ENCODE results near the gene SPRR2F.

SPRR2F gene

GRCh38 chr1:153072806-153073726, 40.2 kb downstream of the SPRR2F start:
- no peak for DNase-seq (ENCODE audit: low read depth)

- no peak for DNase-seq (ENCODE audit: low read depth)
Observed at GRCh38 chr1:153071511-153071910, 41.8 kb downstream of the SPRR2F start, which contains the start of gene SPRR2B. Gene SPRR2B (minus strand): TSS chr1:153071611. CDS start chr1:153070839, 772 bp downstream.

- DNase-seq (ENCODE audit: low read depth): no peak
Observed at GRCh38 chr1:153070243-153070642, 43.1 kb downstream of the SPRR2F start.

Measured in HS-5 (cell line).